Upper lobe of right lung (tissue), 1 donor: ENCODE data around the gene MAP4K4. TPM values are rescaled to one million over a fixed set of nuclear protein-coding genes. Genes with fewer than 3 reads are reported as not detected.
"Not testable (repeated sequence)": the region's sequence is repeated elsewhere in the genome, so short reads cannot be mapped to it uniquely, and the experiment has no call there.

Experiments
- ATAC-seq: fragments of 200-7000 bp; cut with Tn5 transposase; one replicate; pipeline ENCODE4 v1.9.1; 2020; ENCODE audit warnings: mild to moderate bottlenecking, moderate library complexity
- DNase-seq: peaks from one replicate; pipeline ENCODE4 v3.0.0-alpha.2; 2020
- H3K27ac ChIP-seq: fragments of 200-600 bp; one replicate; pipeline ENCODE4 v1.8.0; 2022
- H3K27me3 ChIP-seq: fragments of 200-600 bp; one replicate; pipeline ENCODE4 v1.8.0; 2022; ENCODE audit warnings: mild to moderate bottlenecking
- H3K36me3 ChIP-seq: fragments of 200-600 bp; one replicate; pipeline ENCODE4 v1.8.0; 2022
- H3K4me1 ChIP-seq: fragments of 200-600 bp; one replicate; pipeline ENCODE4 v1.8.0; 2022
- H3K4me3 ChIP-seq: fragments of 200-600 bp; one replicate; pipeline ENCODE4 v1.8.0; 2022; ENCODE audit warnings: mild to moderate bottlenecking
- H3K9me3 ChIP-seq: fragments of 200-600 bp; one replicate; pipeline ENCODE4 v1.8.0; 2022
- intact Hi-C: fragments of 100-400 bp; cut with DNase I; formaldehyde crosslinking; loops from one replicate; pipeline ENCODE4 v1.11.0; 2022
- total RNA-seq: library from RNA; stranded (reverse); fragmentation: NEBNext Ultra II Directional; extraction: Animal tissue kit (Norgen Biotek cat#: 25700); gene quantifications from one replicate; pipeline ENCODE4 v1.2.1, GENCODE V29; 2021
- TF ChIP-seq, protein P1 (sequence below): fragments of 200-600 bp; IDR thresholded peaks from one replicate; pipeline ENCODE4 v1.8.0; 2022; ENCODE audit warnings: antibody characterized with exemption
- donor health status: DM: no; HTN: yes; CAD: no; lungs with severe emphysema.

The MAP4K4 gene
- total RNA-seq, 1 donor from 2014 or later: 88.7 TPM

DNA sequence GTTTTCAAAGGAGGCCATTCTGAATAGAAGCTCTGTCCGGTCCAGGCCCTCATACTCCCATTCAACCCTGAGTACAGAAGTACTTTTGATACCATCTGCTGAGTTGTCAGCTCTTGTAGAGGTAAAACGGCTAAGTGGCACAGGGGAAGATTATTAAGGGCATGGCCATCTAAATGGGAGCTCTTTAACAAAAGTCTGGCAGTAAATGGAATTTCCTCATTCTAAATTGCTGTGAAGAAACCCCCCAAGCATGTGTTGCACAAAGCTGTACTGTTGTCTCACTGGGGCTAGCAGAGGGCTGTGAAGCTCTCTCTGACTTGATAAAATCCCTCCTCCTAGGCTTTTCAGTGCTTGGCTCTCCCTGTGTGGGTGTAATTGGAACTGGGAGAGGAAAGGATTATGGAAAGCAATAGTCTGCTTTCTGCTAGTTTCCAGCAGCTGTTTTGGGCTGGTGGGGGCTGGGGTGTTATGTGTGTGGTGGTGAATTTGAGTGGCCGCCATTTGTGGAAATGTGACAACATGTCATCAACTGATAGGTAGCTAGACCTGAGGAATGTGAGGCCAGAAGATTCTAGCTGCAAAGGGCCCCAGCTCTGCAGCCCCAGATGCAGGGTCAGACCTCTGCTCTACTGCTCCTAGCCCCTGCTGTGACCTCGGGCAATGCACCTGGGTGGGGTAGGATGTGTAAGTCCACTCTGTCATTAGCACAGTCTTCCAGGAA is 65.1 kb downstream of the MAP4K4 start:
- no peak overlapping the region for H3K4me3 ChIP-seq
- peaks cover 54% of the 10 kb centered on the region for H3K4me1 ChIP-seq
- no peak overlapping the region for H3K27ac ChIP-seq
- TF ChIP-seq, protein P1, sequence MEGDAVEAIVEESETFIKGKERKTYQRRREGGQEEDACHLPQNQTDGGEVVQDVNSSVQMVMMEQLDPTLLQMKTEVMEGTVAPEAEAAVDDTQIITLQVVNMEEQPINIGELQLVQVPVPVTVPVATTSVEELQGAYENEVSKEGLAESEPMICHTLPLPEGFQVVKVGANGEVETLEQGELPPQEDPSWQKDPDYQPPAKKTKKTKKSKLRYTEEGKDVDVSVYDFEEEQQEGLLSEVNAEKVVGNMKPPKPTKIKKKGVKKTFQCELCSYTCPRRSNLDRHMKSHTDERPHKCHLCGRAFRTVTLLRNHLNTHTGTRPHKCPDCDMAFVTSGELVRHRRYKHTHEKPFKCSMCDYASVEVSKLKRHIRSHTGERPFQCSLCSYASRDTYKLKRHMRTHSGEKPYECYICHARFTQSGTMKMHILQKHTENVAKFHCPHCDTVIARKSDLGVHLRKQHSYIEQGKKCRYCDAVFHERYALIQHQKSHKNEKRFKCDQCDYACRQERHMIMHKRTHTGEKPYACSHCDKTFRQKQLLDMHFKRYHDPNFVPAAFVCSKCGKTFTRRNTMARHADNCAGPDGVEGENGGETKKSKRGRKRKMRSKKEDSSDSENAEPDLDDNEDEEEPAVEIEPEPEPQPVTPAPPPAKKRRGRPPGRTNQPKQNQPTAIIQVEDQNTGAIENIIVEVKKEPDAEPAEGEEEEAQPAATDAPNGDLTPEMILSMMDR: no peak
- H3K36me3 ChIP-seq: no peaks in the 10 kb centered on the region
- H3K27me3 ChIP-seq: no peaks in the 10 kb centered on the region
- no peaks in the 10 kb centered on the region for H3K9me3 ChIP-seq
- intact Hi-C loops: no loop called here
- no peak for ATAC-seq
- no peak for DNase-seq

GRCh38 chr2:101763496-101764333 is 66.2 kb downstream of the MAP4K4 start:
- H3K36me3 ChIP-seq: no peaks in the 10 kb centered on the region
- TF ChIP-seq, protein P1: no peak
- H3K27ac ChIP-seq: no peak overlapping the region
- ATAC-seq: peak; percentile 75
- H3K4me1 ChIP-seq: peaks cover 65% of the 10 kb centered on the region
- no peak overlapping the region for H3K4me3 ChIP-seq
- intact Hi-C loops: no loop called here
- H3K27me3 ChIP-seq: no peaks in the 10 kb centered on the region
- no peaks in the 10 kb centered on the region for H3K9me3 ChIP-seq
- DNase-seq: no peak

DNA sequence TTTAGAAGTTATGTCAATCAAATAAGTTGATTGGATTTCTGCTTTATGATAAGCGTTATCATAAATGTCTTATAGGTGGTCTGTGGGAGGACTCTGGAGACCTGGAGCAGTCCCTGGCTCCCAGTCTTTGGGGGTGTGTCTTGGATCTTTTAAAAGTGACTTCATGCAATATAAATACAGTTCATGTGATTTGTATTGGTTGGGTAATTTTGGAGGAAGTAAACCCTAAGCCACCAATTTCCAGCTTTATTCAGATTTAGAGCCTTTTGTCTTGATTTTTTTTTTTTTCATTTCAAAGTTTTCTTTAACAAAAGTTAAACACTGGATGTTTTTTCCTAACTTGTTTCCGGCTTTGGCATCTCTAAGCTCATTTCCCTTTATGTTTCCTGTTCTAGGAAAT is 68.8 kb downstream of the MAP4K4 start:
- Histone ChIP-seq H3K4me1 (peaks cover 76% of the 10 kb centered on the region), H3K27ac (peak overlapping the region; percentile 53), H3K36me3 (no peaks in the 10 kb centered on the region), H3K27me3 (no peaks in the 10 kb centered on the region), H3K4me3 (no peak overlapping the region), H3K9me3 (no peaks in the 10 kb centered on the region)
- no peak for DNase-seq
- peak; percentile 31 for ATAC-seq
- intact Hi-C loops: no loop called here
- TF ChIP-seq, protein P1: no peak

GRCh38 chr2:101766871-101767739 is 69.6 kb downstream of the MAP4K4 start:
- Histone ChIP-seq H3K36me3 (no peaks in the 10 kb centered on the region), H3K27ac (peak overlapping the region; percentile 53), H3K4me1 (peaks cover 81% of the 10 kb centered on the region), H3K27me3 (no peaks in the 10 kb centered on the region), H3K9me3 (no peaks in the 10 kb centered on the region), H3K4me3 (no peak overlapping the region)
- DNase-seq (no peak), ATAC-seq (no peak)
- intact Hi-C loops: no loop called here
- TF ChIP-seq, protein P1: no peak

- Histone ChIP-seq H3K27ac (no peak overlapping the region), H3K4me3 (no peak overlapping the region), H3K36me3 (no peaks in the 10 kb centered on the region), H3K9me3 (no peaks in the 10 kb centered on the region), H3K27me3 (no peaks in the 10 kb centered on the region), H3K4me1 (peaks cover 67% of the 10 kb centered on the region)
- TF ChIP-seq, protein P1: no peak
- intact Hi-C loops: no loop called here
- ATAC-seq (no peak), DNase-seq (no peak)
Observed at GRCh38 chr2:101768556-101769220, 71.2 kb downstream of the MAP4K4 start.

DNA sequence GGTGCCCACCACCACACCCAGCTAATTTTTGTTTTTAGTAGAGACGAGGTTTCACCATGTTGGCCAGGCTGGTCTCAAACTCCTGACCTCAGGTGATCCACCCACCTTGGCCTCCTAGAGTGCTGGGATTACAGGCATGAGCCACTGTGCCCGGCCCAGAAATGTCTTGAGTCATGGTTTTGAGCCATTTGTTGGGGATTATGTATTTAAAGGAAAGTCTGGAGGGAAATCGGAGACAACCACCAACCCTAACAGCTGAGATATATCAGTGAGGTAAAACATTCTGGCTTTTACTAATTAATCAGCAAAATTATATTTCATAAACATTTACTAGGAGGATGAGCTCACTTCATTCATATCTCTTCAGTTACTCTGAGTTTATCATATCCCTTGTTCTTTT is 72.2 kb downstream of the MAP4K4 start:
- H3K27me3 ChIP-seq, H3K9me3 ChIP-seq, DNase-seq, H3K36me3 ChIP-seq, intact Hi-C loops, H3K4me3 ChIP-seq, ATAC-seq, H3K27ac ChIP-seq: not testable (repeated sequence)
- H3K4me1 ChIP-seq: peaks cover 66% of the 10 kb centered on the region
